NCI-H510A (cell line): ENCODE measurements around the gene SRXN1.

Experiments
- DNase-seq: peaks from one replicate; lab custom pipeline; 2025; lab: John Stamatoyannopoulos, UW

SRXN1 gene

DNA sequence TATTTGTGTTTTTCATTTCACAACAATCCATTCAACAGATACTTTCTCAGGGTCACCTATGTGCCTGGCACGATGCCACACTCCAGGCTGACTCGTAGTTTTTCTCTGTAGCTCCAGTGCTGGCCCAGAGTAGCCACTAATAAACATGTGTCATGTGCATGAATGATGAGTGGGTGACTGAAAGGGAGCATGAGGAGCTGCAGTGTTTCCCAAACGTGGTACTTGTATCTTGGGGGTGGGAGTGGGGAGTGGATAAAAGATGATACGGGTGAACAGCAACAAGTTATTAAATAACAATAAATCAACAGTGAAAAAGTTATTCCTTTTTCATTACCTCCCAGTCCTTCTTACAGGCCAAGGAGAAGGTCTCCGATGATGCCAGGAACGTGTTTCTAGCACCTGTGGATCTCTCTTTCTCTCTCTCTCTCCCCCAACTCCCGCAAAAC lies 17.1 kb downstream of the SRXN1 start:
- no peak for DNase-seq

DNA sequence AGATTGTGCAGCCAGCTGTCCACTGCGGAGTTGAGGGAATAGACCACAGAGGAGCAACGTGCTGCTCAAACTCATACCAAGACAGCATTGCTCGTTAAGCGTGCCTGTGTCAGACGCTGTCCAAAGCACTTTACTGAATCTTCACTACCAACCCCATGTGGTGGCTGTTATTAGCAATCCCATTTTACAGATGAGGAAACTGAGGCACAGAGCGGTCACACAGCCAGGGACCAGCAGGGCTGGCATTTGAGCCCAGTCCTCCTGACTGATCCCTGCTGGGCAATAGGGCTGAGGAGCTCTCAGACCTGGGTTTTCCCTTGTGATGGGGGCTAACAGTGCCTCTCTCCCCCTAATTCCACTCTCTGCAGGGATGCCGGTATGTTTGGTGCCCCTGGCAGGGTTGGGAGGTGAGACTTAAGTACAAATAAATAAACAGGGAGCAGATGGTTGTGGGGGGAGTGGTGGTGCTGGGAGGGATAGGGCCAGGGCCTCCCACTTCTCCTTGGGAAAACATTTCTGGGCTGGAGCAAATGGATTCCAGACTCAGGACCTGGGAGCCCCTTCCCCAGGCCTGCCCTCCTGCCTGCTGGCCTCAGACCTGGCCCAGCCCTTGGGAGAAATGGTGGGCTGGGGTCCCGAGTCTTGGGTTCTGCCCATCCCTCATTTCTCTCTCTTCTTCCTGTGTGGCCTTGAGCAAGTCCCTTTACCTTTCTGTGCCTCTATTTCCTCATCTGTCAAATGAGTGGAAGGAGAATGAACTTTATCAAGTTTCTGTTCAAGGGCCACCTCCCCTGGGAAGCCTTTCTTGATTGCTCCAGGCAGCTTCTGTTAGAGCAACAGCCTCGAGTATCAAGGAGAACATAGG lies 17.7 kb downstream of the SRXN1 start:
- DNase-seq, result no peak

DNA sequence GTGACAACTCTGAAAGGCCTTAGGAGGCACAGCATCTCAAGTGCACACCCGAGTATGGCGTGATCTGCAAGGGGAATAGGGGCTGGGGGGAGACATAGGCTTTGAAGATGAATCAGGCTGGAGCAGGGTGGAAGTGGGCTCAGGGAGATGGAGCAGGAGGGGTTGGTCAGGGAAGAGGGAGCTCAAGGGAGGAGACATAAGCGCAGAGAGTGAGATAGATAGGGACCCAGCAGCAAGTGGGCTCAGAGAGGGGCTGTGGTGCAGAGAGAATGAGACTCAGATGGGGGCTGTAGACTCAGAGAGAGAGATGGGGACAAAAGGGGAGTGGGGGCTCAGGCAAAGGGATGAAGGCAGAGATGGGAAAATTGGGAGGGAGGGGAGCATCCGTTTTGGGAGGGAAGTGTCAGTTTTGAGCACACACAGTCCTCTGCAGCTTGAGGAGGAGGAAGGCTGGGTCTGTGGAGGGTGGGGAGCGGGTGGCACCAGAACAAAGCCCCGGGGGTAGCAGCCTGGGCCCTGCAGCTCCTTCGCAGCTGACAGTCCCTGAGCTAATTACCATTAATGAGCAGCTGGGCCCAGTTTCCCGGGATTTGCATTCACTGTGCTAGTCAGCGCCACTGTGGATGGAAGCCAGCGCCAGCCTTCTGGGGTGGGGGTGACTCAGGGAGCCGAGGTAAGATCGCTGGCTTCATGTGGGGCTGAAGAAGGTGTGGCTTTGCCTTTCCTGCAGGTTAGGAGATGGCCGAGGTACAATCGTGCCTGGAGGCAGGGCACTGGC lies 18.7 kb downstream of the SRXN1 start:
- DNase-seq, result no peak

DNA sequence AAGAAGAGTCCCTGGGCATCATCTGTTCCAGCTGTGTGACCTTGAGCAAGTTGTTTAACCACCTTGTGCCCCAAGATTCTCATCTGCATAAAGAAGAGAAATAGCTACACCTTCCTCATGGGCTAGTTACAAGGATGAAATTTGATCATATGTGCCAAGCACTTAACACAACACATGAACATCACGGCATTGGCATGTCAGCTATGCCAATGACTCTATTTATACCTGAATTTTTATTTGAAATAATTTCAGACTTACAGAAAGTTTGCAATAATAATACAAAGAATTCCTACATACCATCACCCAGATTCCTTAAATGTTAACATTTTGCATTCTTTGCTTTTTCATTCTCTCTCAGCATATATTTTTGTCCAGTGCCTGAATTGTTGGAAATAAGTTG lies 21.9 kb downstream of the SRXN1 start:
- DNase-seq, result no peak

DNA sequence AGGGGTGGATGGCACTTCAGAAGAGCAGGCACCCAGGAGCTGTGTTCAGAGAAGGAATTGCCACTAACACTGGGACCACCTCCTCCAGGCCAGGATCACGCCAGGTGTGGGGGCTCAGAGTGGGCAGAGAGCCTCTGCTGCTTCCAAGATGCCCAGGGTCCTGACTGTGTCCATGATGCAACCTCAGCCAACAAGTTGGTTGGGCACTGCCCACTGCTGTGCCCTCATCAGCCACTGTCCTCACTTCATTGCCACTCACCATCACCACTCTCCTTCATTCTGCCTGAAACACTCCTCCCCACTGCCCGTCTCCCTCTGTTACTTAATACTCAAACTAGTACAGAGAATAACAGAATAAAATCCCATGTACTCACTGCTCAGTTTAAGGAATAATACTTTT lies 26.4 kb downstream of the SRXN1 start:
- no peak for DNase-seq

DNA sequence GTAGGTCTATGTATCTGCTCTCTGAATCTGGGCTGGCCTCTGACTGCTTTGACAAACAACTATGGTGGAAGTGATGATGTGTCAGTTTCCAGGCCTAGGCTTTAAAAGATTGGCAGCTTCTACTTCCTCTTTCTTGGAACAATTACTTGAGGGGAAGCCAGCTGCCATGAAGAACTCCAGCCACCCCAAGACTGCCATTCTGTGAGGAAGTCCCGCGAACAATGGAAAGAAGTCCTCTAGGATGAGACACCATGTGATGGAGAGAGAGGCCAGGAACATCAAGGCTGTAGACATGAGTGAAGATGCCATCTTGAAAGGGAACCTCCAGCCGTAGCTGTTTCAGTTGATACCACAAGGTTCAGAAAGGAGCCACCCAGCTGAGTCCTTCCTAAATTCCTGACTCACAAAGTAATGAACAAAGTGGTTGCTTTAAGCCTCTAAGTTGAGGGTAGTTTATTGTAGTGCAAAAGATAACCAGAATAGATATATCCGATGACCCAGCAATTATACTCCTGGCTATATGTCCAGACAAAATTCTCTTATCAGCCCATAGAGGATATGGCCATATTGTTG lies 27.6 kb downstream of the SRXN1 start:
- DNase-seq, result no peak

DNA sequence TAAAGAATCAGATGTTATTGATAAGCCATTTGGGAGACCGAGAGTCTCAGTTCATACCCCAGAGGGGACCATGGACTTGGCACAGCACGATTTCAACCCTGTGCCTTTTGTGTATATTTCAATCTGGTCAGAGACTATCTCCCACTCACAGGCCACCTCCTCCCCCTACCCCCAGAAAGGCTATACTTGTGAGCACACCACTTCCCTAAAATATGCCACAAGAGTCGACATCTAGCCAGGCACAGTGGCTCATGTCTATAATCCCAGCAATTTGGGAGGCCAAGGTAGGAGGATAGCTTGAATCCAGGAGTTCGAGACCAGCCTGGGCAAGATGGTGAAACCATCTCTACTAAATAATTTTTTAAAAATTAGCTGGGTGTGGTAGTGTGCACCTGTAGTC lies 29.3 kb downstream of the SRXN1 start:
- no peak for DNase-seq

DNA sequence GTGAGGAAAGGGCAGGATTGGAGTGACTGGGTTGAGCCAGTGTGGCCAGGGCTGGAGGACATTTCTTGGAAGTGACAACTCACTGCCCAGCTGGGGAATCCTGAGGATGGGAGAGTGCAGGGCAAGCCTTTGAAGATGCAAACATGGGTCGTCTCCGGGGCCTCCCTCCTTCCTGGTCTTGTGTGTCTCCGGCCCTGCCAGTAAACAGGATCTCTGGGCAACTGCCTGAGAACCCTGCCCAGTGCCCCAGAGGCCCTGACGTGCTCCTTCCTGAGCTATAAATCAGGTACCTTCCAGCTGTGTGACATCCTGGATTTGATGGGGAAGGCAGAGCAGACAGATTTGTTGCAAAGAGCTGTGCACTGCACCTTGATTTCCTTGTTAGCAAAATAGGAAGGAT lies 30.0 kb downstream of the SRXN1 start:
- no peak for DNase-seq

DNA sequence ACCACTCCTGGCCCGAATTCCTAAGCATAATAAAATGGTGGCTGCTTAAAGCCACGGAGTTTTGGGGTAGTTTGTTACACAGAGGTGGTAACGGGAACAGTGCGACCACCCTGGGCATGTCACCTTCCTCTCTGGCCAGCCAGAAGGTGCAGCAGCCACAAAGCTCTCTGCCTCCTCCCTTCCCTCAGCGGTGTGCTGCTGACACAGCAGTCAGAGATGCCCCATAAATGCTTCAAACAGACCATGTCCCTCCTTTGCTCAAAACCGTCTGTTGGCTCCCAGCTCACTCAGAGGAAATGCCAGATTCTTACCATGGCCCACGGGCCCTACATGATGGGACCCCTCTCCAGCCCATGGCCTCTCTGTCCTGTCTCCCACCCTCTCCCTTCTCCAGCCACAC lies 30.8 kb downstream of the SRXN1 start:
- DNase-seq, result no peak

DNA sequence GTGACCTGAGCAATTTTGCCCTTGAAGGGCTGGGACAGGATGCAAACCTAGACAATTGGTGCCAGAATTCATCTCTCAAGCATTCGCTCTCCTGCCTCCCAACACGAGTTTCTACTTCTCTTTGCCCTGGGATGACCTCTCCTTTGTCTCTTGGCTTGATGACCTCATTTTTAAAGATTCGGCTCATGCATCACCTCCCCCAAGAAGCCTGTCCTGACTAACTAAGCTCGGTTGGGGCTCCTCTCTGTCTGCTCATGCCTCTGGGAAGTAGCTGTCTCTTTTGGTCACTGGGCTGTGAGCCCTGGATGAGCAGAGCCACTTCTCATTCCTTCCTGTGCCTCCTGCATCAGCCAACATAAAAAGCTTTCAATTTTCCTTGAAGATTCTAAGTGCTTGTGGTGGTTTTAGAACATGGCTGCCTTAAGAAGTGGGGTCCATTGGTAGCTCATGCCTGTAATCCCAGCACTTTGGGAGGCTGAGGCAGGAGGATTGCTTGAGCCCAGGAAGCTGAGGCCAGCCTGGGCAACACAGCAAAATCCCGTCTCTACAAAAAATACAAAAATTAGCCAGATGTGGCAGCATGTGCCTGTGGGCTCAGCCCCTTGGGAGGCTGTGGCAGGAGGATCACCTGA lies 31.8 kb downstream of the SRXN1 start:
- no peak for DNase-seq

DNA sequence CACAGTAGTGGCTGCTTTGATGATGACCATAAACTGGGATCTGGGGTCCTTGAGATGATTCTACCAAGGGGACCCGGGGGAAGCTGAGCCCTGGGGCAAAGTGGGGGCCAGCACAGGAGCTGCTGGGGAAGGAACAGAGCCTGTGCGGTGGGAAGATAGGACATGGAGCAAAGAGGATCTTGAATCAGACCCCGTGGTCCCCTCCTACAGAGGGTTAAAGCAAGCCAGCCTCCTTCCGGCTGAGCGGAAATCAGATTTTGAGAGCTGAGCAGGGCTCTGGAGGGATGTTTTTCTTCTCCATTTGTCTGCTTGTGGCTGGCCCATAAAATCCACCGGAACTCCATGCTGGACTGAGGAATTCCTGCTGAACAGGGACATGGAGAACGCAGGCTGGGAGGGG lies 32.8 kb downstream of the SRXN1 start:
- DNase-seq, result no peak

DNA sequence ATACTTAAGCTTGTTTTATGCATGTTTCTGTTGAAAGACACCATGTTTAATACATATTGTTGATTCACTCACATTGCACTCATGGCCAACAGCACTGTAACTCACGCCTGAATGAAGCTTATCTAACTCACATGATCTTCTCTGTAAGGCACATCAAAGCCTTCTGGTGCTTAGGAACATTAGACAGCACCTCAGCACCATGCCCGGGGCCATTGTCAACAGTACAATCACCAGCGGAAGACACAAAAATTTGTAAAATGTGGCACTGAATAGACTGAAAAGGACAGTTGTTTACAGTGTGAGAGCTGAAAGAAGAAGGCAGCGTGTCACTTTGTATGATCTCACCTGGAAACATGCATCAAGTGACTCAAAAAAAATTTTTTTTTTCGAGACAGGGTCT lies 34.0 kb downstream of the SRXN1 start:
- DNase-seq, result no peak

DNA sequence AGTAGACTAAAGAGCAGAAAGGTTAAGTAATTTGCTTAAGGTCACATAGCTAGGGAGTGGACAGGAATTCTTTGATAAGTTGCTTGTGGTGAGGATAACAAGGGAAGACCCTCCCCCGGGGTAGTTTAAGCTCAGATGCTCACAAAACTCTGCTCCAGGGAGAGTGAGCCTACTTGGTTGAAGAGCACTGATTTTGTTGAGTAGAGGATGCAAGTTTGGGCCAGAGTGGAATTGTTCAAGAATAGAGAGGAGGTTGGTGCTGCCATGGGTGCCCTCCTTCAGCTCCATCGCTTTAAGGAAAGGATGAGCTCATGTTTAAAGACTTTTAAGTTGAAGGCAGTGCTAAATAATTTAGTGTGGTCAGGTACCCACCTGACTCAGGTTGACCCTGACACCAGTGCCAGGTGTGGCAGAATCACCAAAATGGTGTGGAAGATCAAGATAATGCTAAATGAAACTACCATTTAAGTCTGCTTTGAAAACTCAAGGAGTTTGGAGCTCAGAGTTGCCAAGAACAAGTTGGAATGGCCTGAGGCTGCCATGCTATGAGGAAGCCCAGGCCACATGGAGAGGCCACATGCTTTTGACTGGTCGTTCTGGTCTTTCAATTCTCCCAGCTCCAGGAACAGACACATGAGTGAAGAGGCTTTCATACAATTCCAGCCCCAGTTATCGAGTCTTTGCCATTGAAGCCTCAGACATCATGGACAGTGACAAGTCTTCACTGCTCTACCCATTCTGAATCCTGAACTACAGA lies 34.9 kb downstream of the SRXN1 start:
- DNase-seq, result no peak

DNA sequence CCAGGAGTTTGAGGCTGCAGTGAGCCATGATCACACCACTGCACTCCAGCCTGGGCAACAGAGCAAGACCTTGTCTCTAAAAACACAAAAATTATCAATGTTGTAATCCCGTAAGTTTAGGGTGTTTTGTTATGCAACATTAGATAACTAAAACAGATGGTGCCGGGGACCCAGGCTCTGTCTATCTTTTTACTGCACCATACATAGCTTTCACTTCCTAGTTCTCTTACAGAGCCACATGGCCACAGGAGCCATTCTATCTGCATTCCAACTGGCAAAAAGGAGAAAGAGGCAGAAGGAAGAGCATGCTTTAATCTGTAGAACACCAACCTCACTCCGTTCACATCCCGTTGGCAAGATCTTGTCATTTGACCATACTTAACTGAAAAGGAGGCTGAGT lies 37.5 kb downstream of the SRXN1 start:
- no peak for DNase-seq

DNA sequence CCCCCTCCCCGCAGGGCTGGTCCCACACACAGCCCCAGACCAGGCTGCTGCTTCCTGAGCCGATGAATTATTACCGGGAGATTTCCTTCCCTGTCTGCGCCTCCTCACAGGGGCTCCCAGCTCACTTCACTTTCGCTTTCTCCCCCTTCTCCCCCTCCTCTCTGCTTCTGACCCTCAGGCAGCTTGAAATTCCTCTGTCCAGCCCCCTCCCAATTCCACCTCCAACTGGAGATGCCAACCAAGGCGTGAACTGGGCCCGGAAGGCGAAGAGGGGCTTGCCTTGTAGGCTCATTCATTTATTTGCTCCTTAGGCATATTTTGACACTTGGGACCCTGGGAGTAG lies 41.2 kb downstream of the SRXN1 start:
- no peak for DNase-seq

DNA sequence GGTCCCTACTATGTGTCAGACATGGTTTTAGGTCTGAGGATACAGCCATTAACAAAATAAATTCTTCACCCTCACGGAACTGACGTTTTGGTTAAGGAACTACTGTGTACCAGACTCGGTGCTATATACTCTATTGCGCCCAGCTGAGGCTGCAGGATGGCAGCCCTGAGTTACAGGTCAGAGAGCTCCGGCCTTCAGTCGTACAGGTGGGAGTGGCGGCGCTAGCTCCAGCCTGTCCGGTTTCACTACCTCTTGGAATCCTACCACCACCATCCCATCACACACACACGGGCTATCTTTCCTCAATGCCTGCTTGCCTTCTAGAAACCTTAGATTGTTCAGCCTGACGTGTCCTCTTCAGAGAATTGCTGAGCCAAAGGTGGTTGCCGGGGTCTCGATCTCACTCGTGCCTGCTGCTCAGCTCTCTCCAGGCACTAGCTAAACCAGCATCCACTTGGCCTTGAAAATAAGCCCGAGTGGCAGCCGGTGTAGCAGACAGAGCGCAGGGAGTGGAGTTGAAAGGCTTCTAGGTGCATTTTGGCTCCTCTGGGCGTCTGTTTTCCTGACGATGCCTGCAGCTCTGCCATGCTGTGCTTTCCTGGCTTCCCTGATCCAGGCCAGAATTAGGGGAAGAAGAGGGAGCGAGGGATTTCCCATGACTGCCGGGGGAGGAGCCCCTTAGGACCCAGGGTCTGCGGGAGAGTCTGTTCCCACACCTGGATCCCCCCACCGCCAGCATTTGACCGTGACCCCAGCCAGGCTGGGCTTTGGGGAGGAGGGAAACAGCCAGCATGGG lies 41.8 kb downstream of the SRXN1 start:
- no peak for DNase-seq

DNA sequence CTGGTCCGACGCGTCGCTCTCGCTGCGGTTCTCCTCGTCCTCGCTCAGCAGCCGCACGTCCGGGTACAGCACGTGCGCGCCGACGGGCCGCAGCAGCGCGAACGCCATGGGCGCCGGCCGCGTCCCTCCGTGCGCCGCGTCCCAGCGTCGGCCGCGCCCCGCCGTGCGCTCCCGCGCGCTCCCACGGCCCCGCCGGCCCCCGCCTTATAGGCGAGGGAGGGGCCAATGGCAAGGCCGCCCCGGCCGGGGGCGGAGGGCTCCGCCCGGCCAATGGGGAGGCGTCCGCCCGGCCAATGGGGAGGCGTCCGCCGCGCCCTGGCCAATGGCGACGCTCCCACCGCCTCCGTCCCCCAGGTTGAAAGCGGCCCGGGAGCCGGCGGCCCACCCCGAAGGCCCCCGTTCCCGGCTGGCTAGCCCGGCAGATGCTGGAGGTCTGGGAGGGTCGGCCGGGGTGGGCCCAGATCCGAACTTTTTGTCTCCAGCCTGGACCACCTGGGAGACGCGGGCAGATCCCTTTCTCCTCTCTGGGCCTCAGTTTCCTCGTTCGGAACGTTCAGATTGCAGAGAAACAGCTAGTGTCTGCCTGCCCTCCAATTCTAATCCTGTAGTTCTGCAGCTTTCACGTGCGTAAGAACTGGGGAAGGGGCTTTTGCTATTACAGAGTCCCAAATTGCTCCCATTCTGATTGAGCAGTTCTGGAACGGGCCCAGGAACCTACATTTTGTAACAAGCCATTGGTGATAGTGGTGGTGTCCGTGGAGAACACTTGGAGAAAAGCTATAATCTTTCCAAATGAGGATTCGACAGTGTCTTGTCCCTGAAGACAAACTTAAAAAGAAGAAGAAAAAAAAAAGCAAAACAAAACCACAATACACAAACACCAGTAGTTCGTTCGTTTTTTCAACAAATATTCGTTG lies 42.6 kb downstream of the SRXN1 start, which contains the start of gene TCF15:
TCF15 (minus strand) TSS at position 180 of the 917 bp plus-strand sequence; CDS start at position 108, 72 bp downstream.
- DNase-seq, result no peak

DNA sequence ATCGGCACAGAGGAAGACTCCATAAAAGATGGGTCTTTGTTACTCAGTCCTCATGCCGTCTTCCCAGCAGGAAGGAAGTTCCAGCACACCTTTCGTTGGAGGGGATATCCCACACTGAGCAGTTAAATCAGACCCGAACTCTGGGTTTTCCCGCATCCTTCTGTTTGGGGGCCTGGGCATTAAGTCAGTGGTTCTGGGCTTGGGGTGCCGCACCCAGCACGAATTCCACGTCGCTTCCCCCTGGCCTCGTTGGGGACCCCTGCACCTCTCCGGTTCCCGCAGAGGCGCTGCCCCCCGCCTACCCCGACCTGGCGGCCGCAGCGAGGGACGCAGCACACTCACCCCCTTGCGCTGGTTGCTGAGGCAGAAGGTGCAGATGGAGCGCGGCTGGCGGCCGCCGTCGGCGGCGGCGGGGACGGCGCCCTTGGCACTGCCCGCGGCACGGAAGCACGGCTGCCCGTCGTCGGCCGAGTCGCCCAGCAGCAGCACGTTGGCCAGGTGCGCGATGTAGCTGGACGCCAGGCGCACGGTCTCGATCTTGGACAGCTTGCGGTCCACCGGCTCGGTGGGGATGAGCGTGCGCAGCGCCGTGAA lies 43.5 kb downstream of the SRXN1 start:
- DNase-seq, result no peak

DNA sequence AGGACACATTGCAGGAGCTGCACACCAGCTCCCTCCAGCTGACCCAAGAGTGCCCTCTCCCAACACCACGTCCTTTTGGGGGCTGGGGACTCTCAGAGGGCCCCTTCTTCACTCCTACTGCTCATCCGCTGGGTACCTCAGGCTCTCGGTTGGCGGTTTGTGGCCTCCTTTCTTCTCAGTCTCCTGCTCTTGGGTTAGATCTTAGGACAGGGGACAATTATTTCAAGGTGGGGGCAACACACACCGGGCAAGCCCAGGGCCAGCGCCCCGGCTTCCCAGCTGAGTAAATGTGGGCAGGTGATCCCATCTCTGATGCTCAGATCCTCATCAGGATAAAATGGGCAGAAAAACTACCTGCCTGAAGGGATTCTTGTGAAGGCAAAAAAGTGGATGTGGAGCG lies 44.0 kb downstream of the SRXN1 start:
- DNase-seq, result no peak
